Measurements from ENCODE around the gene CLEC19A.

CLEC19A gene

GRCh38 chr16:19348578-19349315 lies 63.2 kb downstream of the CLEC19A start:
- Histone ChIP-seq H3K36me3 (ENCODE audit: insufficient read depth, low read length) (no peaks in the 10 kb centered on the region), H3K4me3 (ENCODE audit: low read depth, low read length) (no peak overlapping the region), H2AFZ (ENCODE audit: low read length, unreplicated experiment) (no peak overlapping the region), H3K4me1 (ENCODE audit: control insufficient read depth, insufficient read depth, low read length, unreplicated experiment) (no peaks in the 10 kb centered on the region), H3K79me2 (ENCODE audit: control insufficient read depth, insufficient read depth, low read length, unreplicated experiment) (no peaks in the 10 kb centered on the region), H3K27me3 (ENCODE audit: insufficient read depth, low read length) (peaks cover 68% of the 10 kb centered on the region), H3K27ac (ENCODE audit: low read depth, low read length) (no peak overlapping the region)

- no peaks in the 10 kb centered on the region for H3K79me2 ChIP-seq (ENCODE audit: control insufficient read depth, insufficient read depth, low read length, unreplicated experiment)
- H3K27ac ChIP-seq (ENCODE audit: low read depth, low read length), result no peak overlapping the region
- H3K4me1 ChIP-seq (ENCODE audit: control insufficient read depth, insufficient read depth, low read length, unreplicated experiment), result no peaks in the 10 kb centered on the region
- H3K4me3 ChIP-seq (ENCODE audit: low read depth, low read length), result no peak overlapping the region
- peaks cover 31% of the 10 kb centered on the region for H3K27me3 ChIP-seq (ENCODE audit: insufficient read depth, low read length)
- H2AFZ ChIP-seq (ENCODE audit: low read length, unreplicated experiment), result no peak overlapping the region
- H3K36me3 ChIP-seq (ENCODE audit: insufficient read depth, low read length), result no peaks in the 10 kb centered on the region
Measured at GRCh38 chr16:19354371-19354770, 68.8 kb downstream of the CLEC19A start.

- H3K4me1 ChIP-seq (ENCODE audit: control insufficient read depth, insufficient read depth, low read length, unreplicated experiment), result no peaks in the 10 kb centered on the region
- no peak overlapping the region for H3K27ac ChIP-seq (ENCODE audit: low read depth, low read length)
- H2AFZ ChIP-seq (ENCODE audit: low read length, unreplicated experiment), result no peak overlapping the region
- no peaks in the 10 kb centered on the region for H3K79me2 ChIP-seq (ENCODE audit: control insufficient read depth, insufficient read depth, low read length, unreplicated experiment)
- H3K4me3 ChIP-seq (ENCODE audit: low read depth, low read length), result no peak overlapping the region
- no peaks in the 10 kb centered on the region for H3K36me3 ChIP-seq (ENCODE audit: insufficient read depth, low read length)
- H3K27me3 ChIP-seq (ENCODE audit: insufficient read depth, low read length), result peaks cover 29% of the 10 kb centered on the region
Measured at GRCh38 chr16:19356024-19356952, 70.8 kb downstream of the CLEC19A start.

GRCh38 chr16:19359556-19359955 lies 74.0 kb downstream of the CLEC19A start:
- Histone ChIP-seq H3K79me2 (ENCODE audit: control insufficient read depth, insufficient read depth, low read length, unreplicated experiment) (no peaks in the 10 kb centered on the region), H3K27ac (ENCODE audit: low read depth, low read length) (no peak overlapping the region), H3K36me3 (ENCODE audit: insufficient read depth, low read length) (no peaks in the 10 kb centered on the region), H3K4me1 (ENCODE audit: control insufficient read depth, insufficient read depth, low read length, unreplicated experiment) (no peaks in the 10 kb centered on the region), H3K4me3 (ENCODE audit: low read depth, low read length) (no peak overlapping the region), H2AFZ (ENCODE audit: low read length, unreplicated experiment) (no peak overlapping the region), H3K27me3 (ENCODE audit: insufficient read depth, low read length) (peaks cover 25% of the 10 kb centered on the region)

Measured in ACC112 (cell line).